GM18909 (cell line): ENCODE results near the gene TECPR1.
A peak's percentile ranks its signal among the peaks of the same experiment; 100 is the strongest.

Experiments used
- ATAC-seq: cut with Tn5 transposase; IDR thresholded peaks from one replicate; pipeline ENCODE4 v1.9.1; 2021; ENCODE audit warnings: mild to moderate bottlenecking; ENCODE audit not compliant: unreplicated experiment, poor library complexity

Gene TECPR1, protein sequence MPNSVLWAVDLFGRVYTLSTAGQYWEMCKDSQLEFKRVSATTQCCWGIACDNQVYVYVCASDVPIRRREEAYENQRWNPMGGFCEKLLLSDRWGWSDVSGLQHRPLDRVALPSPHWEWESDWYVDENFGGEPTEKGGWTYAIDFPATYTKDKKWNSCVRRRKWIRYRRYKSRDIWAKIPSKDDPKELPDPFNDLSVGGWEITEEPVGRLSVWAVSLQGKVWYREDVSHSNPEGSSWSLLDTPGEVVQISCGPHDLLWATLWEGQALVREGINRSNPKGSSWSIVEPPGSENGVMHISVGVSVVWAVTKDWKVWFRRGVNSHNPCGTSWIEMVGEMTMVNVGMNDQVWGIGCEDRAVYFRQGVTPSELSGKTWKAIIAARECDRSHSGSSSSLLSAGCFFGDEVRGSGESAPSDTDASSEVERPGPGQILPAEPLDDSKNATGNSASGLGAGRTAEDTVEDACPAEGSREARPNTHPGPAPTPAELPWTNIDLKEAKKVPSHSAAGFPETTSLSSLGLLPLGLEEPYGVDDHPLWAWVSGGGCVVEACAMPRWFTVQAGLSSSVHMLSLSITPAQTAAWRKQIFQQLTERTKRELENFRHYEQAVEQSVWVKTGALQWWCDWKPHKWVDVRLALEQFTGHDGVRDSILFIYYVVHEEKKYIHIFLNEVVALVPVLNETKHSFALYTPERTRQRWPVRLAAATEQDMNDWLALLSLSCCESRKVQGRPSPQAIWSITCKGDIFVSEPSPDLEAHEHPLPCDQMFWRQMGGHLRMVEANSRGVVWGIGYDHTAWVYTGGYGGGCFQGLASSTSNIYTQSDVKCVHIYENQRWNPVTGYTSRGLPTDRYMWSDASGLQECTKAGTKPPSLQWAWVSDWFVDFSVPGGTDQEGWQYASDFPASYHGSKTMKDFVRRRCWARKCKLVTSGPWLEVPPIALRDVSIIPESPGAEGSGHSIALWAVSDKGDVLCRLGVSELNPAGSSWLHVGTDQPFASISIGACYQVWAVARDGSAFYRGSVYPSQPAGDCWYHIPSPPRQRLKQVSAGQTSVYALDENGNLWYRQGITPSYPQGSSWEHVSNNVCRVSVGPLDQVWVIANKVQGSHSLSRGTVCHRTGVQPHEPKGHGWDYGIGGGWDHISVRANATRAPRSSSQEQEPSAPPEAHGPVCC

DNA sequence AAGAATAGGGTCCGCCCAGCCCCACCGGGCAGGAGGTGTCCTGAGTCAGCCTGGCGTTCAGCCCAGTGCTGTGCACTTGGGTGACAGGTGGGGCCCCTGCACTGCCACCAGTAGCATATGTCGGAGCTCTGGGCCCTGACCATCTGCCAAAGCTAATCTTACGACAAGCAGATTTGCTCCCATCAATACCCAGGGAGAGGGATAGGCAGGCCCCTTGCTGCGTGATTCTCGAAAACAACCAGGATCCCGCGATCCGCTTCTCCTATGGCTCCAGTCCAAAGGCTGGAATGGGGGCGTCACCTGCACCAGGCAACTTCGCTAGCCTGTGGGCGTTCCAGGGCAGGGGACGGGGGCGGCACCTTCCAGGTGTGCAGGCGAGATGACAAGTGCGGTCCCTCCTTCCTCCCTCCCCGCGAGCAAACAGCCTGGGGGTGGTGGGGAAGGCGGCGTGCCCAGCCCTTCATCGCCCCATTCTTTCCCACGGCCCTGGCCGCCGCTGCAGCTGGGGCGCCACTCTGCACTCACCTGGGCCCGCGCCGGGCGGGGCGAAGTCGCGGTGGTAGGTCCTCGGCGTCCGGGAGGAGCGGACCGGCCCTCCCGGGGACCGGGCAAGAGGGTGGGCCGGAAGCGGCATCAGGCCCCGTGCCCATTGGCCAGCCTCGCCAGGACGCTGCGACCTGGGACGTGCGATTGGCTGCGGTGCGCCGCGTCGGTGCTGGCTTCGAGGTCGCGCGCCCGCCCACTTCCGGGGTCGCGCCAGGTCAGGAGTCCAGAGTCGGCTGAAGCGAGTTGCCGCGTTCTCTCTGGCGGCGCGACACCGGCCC lies at the start of gene TECPR1:
Gene TECPR1, minus strand, starts transcription at position 632 of the 824 bp plus-strand sequence. CDS start 6,086 bp downstream, outside the sequence.
- peak; percentile 98 for ATAC-seq

DNA sequence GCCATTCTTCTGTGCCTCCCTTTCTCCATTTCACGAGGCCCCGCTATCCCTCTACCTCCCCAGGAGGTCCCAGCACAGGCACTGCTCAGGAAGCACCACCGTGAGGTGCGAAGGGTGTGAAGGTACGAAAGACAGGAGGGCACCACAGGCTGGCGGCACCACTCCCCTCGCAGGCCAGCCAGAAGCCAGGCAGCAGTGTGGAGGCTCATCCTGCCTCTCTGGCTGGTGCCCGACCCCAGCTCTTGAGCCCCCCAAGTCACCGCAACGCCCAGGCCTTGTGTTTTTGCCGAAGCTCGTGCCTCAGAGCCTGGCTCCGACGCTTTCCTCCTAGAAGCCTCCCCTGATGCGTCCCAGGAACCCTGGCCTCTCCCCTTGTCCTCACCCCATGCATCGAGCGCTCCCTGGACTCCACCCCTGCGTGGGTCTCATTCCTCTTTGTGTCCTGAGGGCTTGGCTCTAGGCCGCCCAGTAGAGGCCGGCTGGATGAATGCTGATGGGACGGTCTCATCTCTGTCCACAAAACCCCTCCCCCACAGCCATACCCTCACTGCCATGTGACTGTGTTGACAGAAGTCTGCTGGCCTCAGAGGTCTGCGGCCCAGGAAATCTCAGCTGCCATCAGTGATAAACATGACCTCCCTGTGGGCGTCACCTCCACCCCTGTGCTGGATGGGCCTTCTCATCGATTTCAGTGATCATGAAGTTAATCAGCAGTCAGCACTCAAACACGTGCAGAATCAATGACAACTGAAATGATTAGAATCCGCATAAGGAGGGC lies 48.8 kb upstream of the TECPR1 start:
- ATAC-seq = no peak

DNA sequence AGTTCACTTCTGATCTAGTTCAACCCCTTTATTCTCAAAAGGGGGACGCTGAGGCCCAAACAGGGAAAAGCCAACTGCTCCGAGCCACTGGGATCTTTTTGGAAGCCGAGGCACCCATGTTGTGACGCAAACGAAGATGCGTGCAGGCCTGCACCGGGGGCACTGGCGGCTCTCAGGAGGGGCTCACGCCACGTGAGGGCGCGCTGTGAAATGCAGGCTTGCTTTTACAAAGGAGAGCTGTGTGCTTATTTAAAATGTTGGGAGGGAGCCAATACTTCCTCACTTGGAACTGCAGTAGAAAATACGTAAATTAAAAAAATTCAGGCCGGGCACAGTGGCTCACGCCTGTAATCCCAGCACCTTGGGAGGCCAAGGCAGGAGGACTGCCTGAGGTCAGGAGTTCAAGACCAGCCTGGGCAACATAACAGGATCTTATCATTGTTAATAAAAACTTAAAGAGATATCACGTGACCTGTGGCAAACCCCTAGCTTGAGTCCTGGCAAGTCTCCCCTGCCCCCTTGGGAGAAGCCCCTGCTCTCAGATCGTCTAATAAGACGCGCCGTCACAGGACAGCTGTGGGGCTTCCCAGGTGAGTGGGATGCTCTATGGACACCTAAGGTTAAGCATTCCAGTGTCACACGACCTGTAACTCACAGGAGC lies 45.7 kb upstream of the TECPR1 start:
- ATAC-seq = no peak

DNA sequence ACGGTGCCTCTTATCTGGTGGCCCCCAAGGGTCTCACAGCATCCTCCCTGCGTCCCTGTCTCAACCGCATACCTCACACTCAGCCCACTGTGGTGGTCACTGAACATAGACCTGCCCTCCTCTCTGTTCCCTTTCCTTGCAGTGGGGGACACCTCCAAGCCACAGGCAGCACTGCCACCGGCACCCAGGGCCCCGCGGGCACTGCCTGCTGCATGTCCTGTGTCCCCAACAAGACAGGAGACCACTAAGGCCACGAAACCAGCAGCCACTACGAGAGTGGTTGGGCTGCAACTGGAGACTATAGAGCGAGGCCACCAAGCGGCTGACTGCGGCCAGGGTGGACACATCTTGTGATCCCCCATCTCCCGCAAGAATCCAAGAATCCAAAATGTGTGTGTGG lies 44.8 kb upstream of the TECPR1 start:
- ATAC-seq = no peak

DNA sequence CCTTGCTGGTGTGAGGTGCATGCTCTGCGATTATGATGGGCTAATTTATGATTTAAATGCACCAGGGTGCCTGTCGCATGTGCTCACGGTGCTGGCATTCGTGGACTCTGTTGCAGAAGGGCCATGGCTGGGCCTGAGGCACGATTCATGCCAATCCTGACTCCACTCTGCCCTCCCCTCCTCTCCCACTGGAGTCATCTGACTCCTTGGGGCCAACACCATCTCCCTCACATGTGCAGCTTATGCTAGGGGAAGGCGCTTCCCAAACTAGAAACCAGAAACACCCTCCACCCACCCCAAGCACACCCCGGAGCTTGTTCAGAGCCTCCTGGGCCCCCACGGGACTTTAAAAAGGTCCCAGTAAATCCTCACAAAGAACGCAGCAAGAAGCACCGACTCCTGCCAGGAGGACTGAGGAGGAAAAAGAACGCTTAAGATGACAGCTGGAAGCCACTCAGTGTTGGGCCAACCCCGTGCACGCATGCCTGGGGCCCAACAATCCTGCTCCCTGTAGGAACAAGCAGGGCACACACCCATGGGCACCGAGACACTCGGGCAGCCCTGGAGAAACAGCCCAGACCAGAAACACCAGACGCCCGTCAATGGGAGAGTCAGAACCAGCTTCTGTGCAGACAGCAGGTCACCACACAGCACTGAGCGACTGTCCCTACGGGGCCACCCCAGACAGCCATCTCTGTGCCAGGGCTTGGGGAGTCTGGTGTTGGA lies 43.6 kb upstream of the TECPR1 start:
- no peak for ATAC-seq

DNA sequence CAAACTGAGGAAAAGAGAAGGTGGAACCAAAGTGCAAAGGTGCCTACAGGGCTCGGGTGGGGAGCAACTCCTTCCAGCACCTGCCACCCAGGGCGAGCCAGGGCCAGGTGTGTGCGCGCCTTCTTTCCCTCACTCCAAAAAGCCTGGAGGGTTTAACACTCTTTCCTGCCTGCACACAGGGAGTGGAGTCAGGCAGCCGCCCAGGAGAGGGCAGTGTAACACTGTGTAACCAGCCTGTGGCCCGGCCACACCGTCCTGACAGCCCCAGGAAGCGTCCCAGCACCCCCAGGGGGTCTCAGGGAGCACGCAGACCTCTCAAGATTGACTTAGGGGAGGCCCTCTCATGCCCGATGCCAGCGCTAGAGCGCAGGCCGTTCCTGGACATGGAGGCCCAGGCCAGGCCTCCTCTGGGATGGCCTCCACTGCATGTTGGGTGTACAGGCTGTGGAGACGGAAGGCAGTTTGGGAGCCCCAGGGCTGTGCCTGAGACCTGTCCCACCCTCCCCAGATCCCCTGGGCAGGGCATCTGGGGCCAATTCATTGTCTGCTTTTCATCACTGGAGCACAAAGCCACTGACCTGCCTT lies 42.9 kb upstream of the TECPR1 start:
- ATAC-seq = no peak

DNA sequence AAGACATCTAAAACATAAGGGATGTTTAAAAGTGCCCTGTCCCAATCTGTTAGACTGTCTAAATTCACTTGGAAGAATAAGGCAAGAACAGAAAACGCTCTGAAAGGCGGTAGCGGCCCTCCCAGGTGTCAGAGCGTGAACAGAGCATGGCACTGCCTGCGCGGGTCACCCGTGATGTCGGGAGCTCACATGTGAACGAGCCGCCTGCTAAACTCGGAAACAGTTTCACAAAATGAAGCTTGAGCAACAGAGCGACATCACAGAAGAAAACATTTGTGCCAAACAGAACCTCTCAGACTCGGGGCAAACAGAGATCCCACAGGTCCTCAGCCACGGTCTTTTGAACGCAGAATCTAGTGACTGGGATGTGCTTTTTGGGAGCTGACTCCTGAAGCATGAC lies 42.3 kb upstream of the TECPR1 start:
- ATAC-seq = no peak

DNA sequence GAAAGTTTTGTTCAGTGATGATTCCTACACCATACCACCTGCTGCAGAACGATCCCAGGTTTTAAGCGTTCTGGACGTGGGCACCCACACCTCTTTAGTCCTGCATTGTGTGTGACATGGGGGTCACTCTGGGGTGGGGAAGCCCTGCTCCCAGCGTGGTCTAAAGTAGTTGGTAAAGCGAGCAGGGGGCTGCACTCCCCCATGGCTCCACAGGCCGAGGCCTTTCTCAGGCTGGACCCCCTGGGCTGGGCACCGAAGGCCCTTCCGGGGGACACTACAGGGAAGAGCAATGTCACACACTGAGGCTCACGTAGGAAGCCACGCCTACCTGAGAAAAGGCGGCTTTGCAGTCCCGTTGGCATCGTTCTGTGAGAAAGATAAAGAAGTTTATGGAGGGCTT lies 41.7 kb upstream of the TECPR1 start:
- ATAC-seq = no peak

DNA sequence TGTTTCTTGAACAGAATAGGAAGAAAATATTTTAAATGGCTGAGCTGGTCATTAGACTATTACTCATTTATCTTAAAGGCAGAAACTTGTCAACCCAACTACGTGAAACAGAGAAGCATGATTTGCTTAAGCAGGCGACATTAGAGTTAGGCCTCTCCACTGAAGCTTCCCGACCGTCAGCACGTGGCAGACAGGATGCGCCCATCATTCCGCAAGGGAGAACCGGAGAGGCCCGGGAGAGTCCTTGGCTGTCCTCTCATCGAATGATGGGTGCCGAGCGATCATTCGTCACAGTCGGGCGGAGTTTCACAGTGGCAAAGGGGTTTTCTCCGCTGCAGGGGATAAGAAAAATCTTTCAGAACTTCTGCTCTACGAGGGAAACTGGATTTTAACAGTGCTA lies 41.2 kb upstream of the TECPR1 start:
- ATAC-seq = no peak

DNA sequence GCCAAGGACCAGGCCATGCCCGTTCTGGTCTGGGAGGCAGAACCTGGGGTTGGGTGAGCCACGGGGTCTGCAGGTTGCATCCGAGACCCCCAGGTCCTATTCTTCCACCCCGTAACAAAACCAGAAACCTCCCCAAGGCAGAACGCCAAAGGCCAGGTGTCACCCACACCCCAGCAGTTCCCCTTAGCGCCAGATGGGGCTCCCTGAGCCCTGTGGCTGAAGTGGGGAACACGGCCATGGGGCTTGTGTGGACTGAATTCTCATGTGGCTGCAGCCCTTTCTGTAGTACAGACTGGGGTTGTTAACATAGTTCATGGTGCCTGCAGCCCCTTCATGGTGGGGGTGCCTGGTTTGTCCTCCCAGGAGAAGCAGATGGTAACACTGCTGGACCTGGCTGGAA lies 39.7 kb upstream of the TECPR1 start:
- ATAC-seq = no peak

DNA sequence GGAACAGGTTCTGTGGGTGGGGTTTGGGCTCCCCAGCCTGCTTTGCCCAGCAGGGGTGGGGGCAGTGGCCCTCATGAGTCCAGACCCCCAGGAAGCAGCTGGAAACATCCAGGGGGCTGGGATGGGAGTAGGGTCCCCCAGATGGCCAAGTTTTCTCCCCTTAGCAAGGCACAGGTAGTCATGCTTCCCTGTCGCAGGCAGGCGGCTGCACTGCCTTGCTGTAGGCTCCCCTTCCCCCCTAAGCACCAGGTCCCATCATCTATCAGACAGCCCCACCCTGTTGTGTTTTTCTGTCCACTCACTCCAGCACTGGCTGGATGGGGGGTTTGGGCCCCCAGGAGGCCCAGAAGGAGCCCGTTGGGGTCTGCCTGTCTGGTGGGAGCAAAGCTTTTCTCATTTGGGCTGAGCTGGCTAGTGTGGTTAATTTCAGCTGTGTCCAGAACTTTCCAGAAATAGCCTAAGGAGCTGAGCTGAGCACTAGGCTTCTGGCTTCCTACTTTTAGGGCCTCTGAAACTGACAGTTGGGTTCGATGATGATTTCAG lies 37.4 kb upstream of the TECPR1 start:
- no peak for ATAC-seq

DNA sequence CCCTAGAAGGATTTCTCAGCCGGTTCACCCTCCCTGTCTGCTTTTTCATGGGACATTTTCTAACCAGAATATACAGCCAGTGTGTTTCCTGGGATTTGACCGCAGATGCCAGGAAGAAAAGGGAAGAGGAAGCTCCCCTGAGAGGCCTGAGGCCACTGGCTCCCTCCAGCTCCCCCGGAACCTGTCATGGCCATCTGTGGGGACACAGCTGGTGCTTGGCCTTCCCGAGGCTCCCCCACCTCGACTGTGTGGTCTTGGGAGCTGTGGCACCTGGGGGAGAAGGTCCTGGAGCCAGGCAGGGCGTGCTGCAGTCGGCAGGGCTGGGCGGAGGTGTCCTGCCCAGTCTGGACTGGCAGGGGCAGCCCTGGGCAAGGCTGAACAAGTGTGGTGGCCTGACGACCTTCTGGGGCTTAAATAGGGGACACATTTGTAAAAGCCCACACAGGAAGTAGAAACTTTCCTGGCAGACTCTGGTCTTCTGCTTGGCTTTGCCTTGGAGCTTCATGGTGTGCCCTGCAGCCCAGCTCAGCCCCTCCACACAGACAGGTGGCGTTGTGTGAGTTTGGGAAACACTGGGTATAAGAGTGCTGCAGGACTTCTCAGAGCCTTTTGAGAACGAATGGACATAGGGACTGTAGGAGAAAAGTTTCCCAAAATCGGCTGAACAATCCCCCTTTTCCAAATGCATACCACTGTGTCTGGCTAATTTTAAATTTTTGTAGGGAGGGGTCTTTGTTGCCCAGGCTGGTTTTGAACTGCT lies 36.2 kb upstream of the TECPR1 start:
- no peak for ATAC-seq

DNA sequence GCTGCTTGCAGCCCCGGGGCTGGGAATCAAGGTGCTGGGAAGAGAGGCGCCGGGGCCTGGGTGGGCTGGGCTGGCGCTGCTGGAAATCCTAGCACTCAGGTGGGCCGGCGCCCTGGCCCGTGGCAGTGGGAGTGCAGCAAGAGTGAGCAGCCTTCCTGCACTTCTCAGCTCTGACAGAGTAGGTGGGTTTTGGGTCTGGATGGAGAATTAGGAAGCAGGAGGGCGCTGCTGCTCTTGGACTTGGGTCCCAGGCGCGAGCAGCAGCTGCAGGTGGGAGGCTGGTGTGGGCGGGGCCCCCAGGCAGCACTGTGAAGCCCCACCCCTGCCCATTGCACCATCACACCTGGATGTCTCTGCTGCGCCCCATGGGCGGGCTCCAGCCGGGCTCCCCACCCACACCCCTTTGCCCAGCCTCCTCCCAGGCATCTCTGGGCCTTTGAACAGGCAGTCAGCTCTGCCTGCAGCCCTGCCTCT lies 35.5 kb upstream of the TECPR1 start:
- no peak for ATAC-seq

DNA sequence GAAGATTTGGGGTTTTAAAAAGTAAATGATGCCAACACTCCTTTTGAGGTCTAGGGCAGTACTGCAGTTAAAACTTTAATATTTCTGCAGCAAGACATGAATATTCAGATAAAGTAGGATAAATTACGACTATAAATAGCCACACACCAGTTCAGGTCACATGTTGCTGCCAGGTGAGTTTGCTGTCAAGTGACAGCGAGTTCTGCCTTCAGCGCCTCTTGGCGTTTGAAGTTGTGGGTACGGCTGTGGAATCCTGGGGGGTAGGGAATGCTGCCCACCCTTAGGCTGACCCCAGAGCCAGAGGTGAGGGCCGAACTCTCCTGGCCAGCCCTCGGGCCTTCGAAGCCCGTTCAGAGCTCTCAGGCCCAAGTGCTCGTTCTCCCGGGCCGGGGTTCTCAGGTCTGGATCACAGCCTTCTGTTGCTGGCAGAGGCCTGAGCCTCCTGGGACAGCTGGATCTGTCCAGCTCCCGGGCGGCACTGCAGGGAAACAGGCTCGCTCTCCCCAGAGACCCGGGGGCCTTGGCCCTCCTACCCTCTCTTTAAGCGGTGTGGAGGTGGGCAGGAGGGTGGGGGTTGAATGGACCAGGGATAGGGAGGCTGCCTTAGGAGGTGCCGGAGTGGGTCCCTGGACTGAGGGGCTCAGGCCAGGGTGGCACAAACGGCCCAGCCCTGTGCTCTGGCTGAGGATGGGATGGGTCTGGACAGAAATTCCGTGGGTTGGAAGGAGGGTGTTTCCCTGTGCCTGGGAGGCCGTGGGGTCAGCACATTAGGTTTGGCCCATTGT lies 34.9 kb upstream of the TECPR1 start:
- no peak for ATAC-seq

DNA sequence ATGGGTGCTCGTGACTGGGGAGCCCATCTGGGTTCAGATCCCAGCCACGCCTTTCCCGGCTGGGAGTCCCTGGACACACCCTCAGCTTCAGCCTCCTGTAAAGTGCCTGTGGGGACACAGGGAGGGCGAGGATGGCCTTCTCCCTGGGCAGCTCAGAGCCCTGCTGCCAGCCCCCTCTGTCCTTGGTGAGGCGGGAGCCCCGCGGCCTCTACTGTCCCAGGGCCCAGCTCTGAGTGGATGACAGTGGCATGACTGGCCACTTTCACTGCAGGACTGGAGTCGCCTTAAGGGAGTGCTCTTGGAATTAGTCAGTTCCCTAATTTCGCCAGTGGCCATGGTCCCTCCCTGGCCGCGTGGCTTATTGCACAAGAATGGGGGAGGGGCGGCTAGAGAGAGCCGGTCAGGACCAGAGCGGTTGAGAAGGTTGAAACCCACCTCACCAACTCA lies 34.1 kb upstream of the TECPR1 start:
- no peak for ATAC-seq
